ENCODE data around the gene ZSCAN29. TPM values are rescaled to one million over a fixed set of nuclear protein-coding genes. Genes with fewer than 3 reads are reported as not detected.

The ZSCAN29 gene
- total RNA-seq, 1 donor from 2014 or later, result 27.8 TPM

- H3K4me1 Mint-ChIP-seq (ENCODE audit: low read depth, unreplicated experiment), result no peaks in the 10 kb centered on the region
- Histone ChIP-seq H3K9ac (ENCODE audit: low read length) (no peak overlapping the region), H3K27me3 (ENCODE audit: insufficient read depth, low read length) (peaks cover 7% of the 10 kb centered on the region), H3K4me3 (ENCODE audit: insufficient read depth, low read depth, low read length) (no peak overlapping the region), H2AFZ (ENCODE audit: low read depth, low read length) (no peak overlapping the region), H4K20me1 (ENCODE audit: insufficient read depth, low read length) (no peaks in the 10 kb centered on the region), H3K4me2 (ENCODE audit: low read length) (no peak overlapping the region), H3K4me1 (ENCODE audit: insufficient read depth, low read length) (peaks cover 3% of the 10 kb centered on the region), H3K36me3 (ENCODE audit: insufficient read depth, low read length) (no peaks in the 10 kb centered on the region), H3K9me3 (ENCODE audit: insufficient read depth, low read depth, low read length) (peaks cover 6% of the 10 kb centered on the region), H3K79me2 (ENCODE audit: insufficient read depth, low read length) (no peaks in the 10 kb centered on the region), H3K27ac (ENCODE audit: low read depth, low read length) (no peak overlapping the region)
- no peaks in the 10 kb centered on the region for H3K36me3 Mint-ChIP-seq (ENCODE audit: low read depth, unreplicated experiment)
- no peak overlapping the region for H3K4me3 Mint-ChIP-seq (ENCODE audit: unreplicated experiment)
- no peaks in the 10 kb centered on the region for H3K9me3 Mint-ChIP-seq (ENCODE audit: unreplicated experiment)
- H3K27ac Mint-ChIP-seq (ENCODE audit: unreplicated experiment), result no peak overlapping the region
- no peak for TF ChIP-seq EZH2 (IDR thresholded peaks at IDR 0.05; ENCODE audit: insufficient read depth, low read length)
- no peak for TF ChIP-seq CTCF (IDR thresholded peaks at IDR 0.05; ENCODE audit: insufficient read depth, low read depth, low read length)
- no peak for DNase-seq (ENCODE audit: low read depth)
- FAIRE-seq, result no peak
- H3K27me3 Mint-ChIP-seq (ENCODE audit: low read depth, unreplicated experiment), result peaks cover 25% of the 10 kb centered on the region
Observed at GRCh38 chr15:43316016-43316970, 54.5 kb downstream of the ZSCAN29 start.

GRCh38 chr15:43314171-43314570 is 56.7 kb downstream of the ZSCAN29 start:
- no peaks in the 10 kb centered on the region for H3K4me1 Mint-ChIP-seq (ENCODE audit: low read depth, unreplicated experiment)
- FAIRE-seq, result no peak

More at GRCh38 chr15:43314171-43314570, 56.7 kb downstream of the ZSCAN29 start:
- Mint-ChIP-seq H3K27ac (ENCODE audit: unreplicated experiment) (no peak overlapping the region), H3K36me3 (ENCODE audit: low read depth, unreplicated experiment) (no peaks in the 10 kb centered on the region), H3K9me3 (ENCODE audit: unreplicated experiment) (no peaks in the 10 kb centered on the region), H3K4me3 (ENCODE audit: unreplicated experiment) (no peak overlapping the region), H3K27me3 (ENCODE audit: low read depth, unreplicated experiment) (peaks cover 33% of the 10 kb centered on the region)
- Histone ChIP-seq H4K20me1 (ENCODE audit: insufficient read depth, low read length) (no peaks in the 10 kb centered on the region), H3K27me3 (ENCODE audit: insufficient read depth, low read length) (peaks cover 23% of the 10 kb centered on the region), H3K9ac (ENCODE audit: low read length) (no peak overlapping the region), H3K4me1 (ENCODE audit: insufficient read depth, low read length) (peaks cover 3% of the 10 kb centered on the region), H3K36me3 (ENCODE audit: insufficient read depth, low read length) (no peaks in the 10 kb centered on the region), H3K9me3 (ENCODE audit: insufficient read depth, low read depth, low read length) (peaks cover 6% of the 10 kb centered on the region), H3K4me2 (ENCODE audit: low read length) (no peak overlapping the region), H2AFZ (ENCODE audit: low read depth, low read length) (no peak overlapping the region), H3K79me2 (ENCODE audit: insufficient read depth, low read length) (no peaks in the 10 kb centered on the region), H3K4me3 (ENCODE audit: insufficient read depth, low read depth, low read length) (no peak overlapping the region), H3K27ac (ENCODE audit: low read depth, low read length) (no peak overlapping the region)
- TF ChIP-seq EZH2 (IDR thresholded peaks at IDR 0.05; ENCODE audit: insufficient read depth, low read length) (no peak), CTCF (IDR thresholded peaks at IDR 0.05; ENCODE audit: insufficient read depth, low read depth, low read length) (no peak)
- no peak for DNase-seq (ENCODE audit: low read depth)

Data from astrocyte (in vitro differentiated cells and primary cell).